Erythroblast (primary cell): ENCODE results near the gene ADI1.
"Not testable (repeated sequence)": the region's sequence is repeated elsewhere in the genome, so short reads cannot be mapped to it uniquely, and the experiment has no call there.

Source experiments
- GATA1 ChIP-seq: IDR thresholded peaks from 2 replicates; pipeline ENCODE4 v1.6.1; 2011; ENCODE audit warnings: low read depth, mild to moderate bottlenecking, control low read depth, low read length, moderate library complexity
- POLR2A ChIP-seq: IDR thresholded peaks from 2 replicates; pipeline ENCODE4 v1.6.1; 2011; ENCODE audit warnings: mild to moderate bottlenecking, low read length

DNA sequence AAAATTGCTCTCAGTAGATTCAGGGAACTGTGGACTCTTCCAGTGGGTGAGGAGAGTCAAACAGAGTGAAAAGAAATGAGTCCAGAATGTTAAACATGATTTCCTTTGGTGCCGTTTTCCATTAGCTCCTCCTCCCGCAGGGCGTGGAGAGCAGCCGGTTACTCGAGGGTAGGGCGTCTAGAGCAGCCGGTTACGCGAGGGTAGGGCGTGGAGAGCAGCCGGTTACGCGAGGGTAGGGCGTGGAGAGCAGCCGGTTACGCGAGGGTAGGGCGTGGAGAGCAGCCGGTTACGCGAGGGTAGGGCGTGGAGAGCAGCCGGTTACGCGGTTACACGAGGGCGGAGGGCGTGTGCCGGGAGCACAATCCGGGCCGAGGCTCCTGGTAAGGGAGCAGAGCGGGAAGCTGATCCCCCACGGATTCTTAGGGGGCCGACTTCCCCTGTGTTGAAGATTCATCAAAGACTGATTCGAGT, 70.9 kb downstream of the ADI1 start:
- not testable (repeated sequence) for TF ChIP-seq POLR2A, GATA1
